HFFc6 (cell line): Measurements from ENCODE around the gene MROH2A. TPM values are rescaled to one million over a fixed set of nuclear protein-coding genes. Genes with fewer than 3 reads are reported as not detected.

Experiments
- DNase-seq: peaks from one replicate; pipeline ENCODE4 v3.0.0-alpha.2; 2018
- H3K27ac Mint-ChIP-seq: 2 replicates; pipeline ENCODE4 v1.8.0; 2020; ENCODE audit warnings: mild to moderate bottlenecking, mixed read lengths
- H3K27me3 Mint-ChIP-seq: 2 replicates; pipeline ENCODE4 v1.8.0; 2021; ENCODE audit warnings: mild to moderate bottlenecking, moderate library complexity, mixed read lengths; ENCODE audit not compliant: insufficient read depth
- H3K36me3 Mint-ChIP-seq: 2 replicates; pipeline ENCODE4 v1.8.0; 2021; ENCODE audit warnings: low read depth, mixed read lengths
- H3K4me1 Mint-ChIP-seq: 2 replicates; pipeline ENCODE4 v1.8.0; 2020; ENCODE audit warnings: low read depth, mixed read lengths
- H3K4me3 Mint-ChIP-seq: 2 replicates; pipeline ENCODE4 v1.8.0; 2020; ENCODE audit warnings: mild to moderate bottlenecking, moderate library complexity, mixed read lengths
- H3K9me3 Mint-ChIP-seq: 2 replicates; pipeline ENCODE4 v1.8.0; 2020; ENCODE audit warnings: mild to moderate bottlenecking, mixed read lengths
- total RNA-seq, 6 experiments: library from RNA; stranded (reverse); fragmentation: NEBNext Ultra II Directional; extraction: Animal tissue kit (Norgen Biotek cat#: 25700); gene quantifications; 2 replicates in 1 of 6; 3 replicates in 5 of 6; pipeline ENCODE4 v1.2.3, GENCODE V29; 2021
- TF ChIP-seq, protein P1 (sequence below): fragments of 200-600 bp; sonication (generic); IDR thresholded peaks from 2 replicates; pipeline ENCODE4 v1.5.0; 2021; ENCODE audit warnings: antibody characterized with exemption, mild to moderate bottlenecking

MROH2A gene
- total RNA-seq, 6 experiments from 2014 or later = not detected

DNA sequence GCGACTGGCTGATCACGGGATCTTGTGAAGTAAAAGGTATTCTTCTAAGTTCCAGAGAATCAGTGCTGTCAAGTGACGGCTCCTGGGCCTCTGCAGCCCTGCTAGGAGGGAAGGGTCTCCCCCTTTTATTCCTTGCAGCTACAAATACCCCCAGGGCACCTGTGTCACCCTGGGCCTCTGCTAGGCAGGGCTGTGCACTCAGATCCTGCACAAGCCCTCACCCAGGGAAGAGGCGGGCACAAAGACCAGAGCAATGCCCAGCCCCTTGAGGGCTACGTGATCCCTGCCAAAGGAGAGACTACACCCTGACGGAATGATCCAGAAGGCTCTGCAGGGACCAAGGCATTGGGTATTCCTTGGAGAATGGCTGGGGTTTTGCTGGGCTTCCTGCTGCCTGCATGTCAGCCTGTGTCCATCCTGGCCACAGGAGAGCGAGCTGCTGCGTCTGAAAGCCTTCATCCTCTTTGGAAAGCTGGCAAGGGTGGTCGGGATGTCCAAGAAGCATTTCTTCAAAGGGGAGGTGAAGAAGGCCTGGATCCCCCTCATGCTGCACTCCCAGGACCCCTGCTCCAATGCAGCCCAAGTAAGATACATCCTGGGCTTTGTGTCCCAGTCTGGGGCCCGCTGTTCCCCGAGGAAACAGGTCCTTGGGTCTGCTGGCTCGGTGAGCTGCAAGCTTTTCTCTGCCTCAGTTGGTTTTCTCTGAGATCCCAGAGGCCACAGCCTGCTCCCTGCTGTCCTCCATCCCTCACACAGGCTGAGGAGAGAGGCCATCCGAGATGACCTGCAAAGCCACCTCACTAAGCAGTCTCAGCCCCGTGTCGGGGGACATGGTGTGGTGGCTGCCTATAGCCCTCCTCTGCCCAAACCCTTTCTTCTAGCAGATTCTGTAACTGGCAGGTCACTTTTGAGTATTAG lies 51.3 kb downstream of the MROH2A start:
- Mint-ChIP-seq H3K27ac (no peak overlapping the region), H3K4me3 (no peak overlapping the region), H3K36me3 (no peaks in the 10 kb centered on the region), H3K9me3 (no peaks in the 10 kb centered on the region), H3K27me3 (peaks cover 2% of the 10 kb centered on the region), H3K4me1 (no peaks in the 10 kb centered on the region)
- no peak for DNase-seq
- TF ChIP-seq, protein P1, sequence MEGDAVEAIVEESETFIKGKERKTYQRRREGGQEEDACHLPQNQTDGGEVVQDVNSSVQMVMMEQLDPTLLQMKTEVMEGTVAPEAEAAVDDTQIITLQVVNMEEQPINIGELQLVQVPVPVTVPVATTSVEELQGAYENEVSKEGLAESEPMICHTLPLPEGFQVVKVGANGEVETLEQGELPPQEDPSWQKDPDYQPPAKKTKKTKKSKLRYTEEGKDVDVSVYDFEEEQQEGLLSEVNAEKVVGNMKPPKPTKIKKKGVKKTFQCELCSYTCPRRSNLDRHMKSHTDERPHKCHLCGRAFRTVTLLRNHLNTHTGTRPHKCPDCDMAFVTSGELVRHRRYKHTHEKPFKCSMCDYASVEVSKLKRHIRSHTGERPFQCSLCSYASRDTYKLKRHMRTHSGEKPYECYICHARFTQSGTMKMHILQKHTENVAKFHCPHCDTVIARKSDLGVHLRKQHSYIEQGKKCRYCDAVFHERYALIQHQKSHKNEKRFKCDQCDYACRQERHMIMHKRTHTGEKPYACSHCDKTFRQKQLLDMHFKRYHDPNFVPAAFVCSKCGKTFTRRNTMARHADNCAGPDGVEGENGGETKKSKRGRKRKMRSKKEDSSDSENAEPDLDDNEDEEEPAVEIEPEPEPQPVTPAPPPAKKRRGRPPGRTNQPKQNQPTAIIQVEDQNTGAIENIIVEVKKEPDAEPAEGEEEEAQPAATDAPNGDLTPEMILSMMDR = no peak

GRCh38 chr2:233830111-233830802 lies 52.1 kb downstream of the MROH2A start:
- Mint-ChIP-seq H3K27ac (no peak overlapping the region), H3K36me3 (peaks cover 4% of the 10 kb centered on the region; the same call in 1 of the 2 replicates), H3K4me1 (no peaks in the 10 kb centered on the region), H3K27me3 (peaks cover under 1% of the 10 kb centered on the region), H3K4me3 (no peak overlapping the region), H3K9me3 (no peaks in the 10 kb centered on the region)
- TF ChIP-seq, protein P1 = no peak
- no peak for DNase-seq

DNA sequence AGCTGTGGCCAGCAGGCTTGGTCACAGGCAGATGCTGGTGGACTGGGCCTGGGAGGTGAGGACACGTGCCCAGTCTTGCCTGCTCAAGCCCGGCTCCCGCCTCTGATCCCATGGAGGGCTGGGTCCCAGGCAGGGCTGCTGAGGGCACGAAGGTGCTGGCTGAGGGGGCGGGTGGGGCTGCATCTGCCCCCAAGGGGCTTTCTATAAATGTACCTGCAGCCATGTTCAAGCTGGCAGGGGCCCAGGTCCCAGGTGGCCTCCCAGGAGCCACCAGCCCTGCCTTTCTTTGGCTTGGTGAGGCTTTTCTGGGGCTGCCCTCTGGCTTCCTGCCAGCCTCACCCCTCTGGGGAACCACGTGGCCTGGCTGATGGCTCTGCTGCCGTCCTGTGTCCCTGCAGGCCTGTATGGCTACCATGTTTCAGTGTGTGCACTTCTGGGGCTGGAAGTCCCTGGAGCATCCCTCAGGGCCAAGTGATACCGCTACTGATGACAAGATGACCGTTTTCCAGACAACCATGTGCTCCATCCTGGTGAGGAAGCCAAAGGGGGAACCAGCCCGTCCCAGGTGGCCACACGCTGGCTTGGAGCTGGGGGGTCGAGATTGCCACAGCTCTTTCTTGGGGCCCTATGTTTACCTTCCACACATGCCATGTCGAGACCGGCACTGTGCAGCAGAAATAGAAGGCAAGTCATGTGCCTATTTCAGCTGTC lies 53.0 kb downstream of the MROH2A start:
- Mint-ChIP-seq H3K4me1 (no peaks in the 10 kb centered on the region), H3K4me3 (no peak overlapping the region), H3K9me3 (no peaks in the 10 kb centered on the region), H3K27ac (no peak overlapping the region), H3K36me3 (peaks cover 6% of the 10 kb centered on the region; the same call in 1 of the 2 replicates), H3K27me3 (no peaks in the 10 kb centered on the region; the same call in 1 of the 2 replicates)
- TF ChIP-seq, protein P1 = no peak
- no peak for DNase-seq

- H3K27ac Mint-ChIP-seq = no peak overlapping the region
- no peaks in the 10 kb centered on the region for H3K4me1 Mint-ChIP-seq
- no peaks in the 10 kb centered on the region; the same call in 1 of the 2 replicates for H3K27me3 Mint-ChIP-seq
- peaks cover 6% of the 10 kb centered on the region for H3K36me3 Mint-ChIP-seq
- no peaks in the 10 kb centered on the region for H3K9me3 Mint-ChIP-seq
- no peak overlapping the region for H3K4me3 Mint-ChIP-seq
- DNase-seq = no peak
- TF ChIP-seq, protein P1 = no peak
Observed at GRCh38 chr2:233831861-233832260, 53.7 kb downstream of the MROH2A start.

DNA sequence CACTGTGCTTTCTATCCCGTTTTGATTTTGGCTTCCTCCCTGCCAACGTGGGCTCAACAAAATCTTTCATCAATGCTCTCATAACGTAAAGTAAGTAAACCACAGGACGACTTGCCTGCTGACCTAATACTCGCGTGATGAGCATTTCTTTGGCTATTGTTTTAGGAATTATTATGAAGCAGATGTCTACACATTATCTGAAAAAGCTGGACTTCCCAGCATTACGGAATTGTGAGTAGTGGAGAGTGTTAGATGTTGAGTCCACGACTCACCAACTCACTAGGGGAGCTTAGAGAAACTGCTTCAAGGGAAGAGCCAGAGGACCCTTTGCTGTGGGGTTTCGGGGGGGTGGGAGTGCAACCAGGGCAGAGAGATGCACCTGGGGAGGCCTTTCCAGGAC lies 54.3 kb downstream of the MROH2A start:
- peaks cover 11% of the 10 kb centered on the region for H3K36me3 Mint-ChIP-seq
- no peak for DNase-seq
- H3K4me3 Mint-ChIP-seq = no peak overlapping the region
- TF ChIP-seq, protein P1 = no peak
- H3K27me3 Mint-ChIP-seq = no peaks in the 10 kb centered on the region; the same call in 1 of the 2 replicates
- no peaks in the 10 kb centered on the region for H3K9me3 Mint-ChIP-seq
- no peaks in the 10 kb centered on the region; the same call in 1 of the 2 replicates for H3K4me1 Mint-ChIP-seq
- H3K27ac Mint-ChIP-seq = no peak overlapping the region
